Keratinocyte (primary cell): Measurements from ENCODE around the gene SRSF12.

Experiments used
- EZH2 ChIP-seq: IDR thresholded peaks from one replicate; pipeline ENCODE4 v1.6.1; 2012; ENCODE audit warnings: inconsistent platforms, mild to moderate bottlenecking, low read length, moderate library complexity
- TF ChIP-seq, protein P1 (sequence below), 3 experiments: IDR thresholded peaks in 1 of 3; conservative IDR thresholded peaks in 1 of 3; optimal IDR thresholded peaks in 1 of 3; 2 replicates in 2 of 3; 3 replicates in 1 of 3; pipeline versions ENCODE3 to v1.5.1; 2011; ENCODE audit warnings: low read length in 3 of 3, mild to moderate bottlenecking in 3 of 3, moderate library complexity in 2 of 3, control low read depth in 1 of 3, inconsistent platforms in 1 of 3; ENCODE audit not compliant: insufficient read depth in 2 of 3; ENCODE audit errors: extremely low read depth in 1 of 3

DNA sequence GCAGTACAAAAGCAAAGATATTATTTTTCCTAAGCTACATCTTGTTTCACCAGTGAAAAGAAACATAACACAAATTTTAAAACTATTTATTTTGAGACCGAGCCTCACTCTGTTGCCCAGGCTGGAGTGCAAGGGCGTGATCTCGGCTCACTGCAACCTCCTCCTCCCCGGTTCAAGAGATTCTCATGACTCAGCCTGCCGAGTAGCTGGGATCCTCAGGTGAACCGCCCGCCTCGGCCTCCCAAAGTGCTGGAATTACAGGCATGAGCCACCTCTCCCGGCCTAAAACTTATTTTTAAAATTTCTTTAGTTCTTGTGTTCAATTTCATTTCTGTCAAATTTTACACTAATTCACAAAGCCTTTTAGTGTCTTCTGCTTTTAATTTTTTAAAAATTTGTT, 5.9 kb downstream of the SRSF12 start:
- TF ChIP-seq, protein P1, sequence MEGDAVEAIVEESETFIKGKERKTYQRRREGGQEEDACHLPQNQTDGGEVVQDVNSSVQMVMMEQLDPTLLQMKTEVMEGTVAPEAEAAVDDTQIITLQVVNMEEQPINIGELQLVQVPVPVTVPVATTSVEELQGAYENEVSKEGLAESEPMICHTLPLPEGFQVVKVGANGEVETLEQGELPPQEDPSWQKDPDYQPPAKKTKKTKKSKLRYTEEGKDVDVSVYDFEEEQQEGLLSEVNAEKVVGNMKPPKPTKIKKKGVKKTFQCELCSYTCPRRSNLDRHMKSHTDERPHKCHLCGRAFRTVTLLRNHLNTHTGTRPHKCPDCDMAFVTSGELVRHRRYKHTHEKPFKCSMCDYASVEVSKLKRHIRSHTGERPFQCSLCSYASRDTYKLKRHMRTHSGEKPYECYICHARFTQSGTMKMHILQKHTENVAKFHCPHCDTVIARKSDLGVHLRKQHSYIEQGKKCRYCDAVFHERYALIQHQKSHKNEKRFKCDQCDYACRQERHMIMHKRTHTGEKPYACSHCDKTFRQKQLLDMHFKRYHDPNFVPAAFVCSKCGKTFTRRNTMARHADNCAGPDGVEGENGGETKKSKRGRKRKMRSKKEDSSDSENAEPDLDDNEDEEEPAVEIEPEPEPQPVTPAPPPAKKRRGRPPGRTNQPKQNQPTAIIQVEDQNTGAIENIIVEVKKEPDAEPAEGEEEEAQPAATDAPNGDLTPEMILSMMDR (optimal IDR thresholded peaks at IDR 0.05 in 1 of 3, IDR thresholded peaks at IDR 0.05 in 1 of 3, conservative IDR thresholded peaks at IDR 0.05 in 1 of 3; ENCODE audit: extremely low read depth in 1 of 3, insufficient read depth in 2 of 3, low read length in 3 of 3): no peak
- TF ChIP-seq EZH2: no peak
